CD4-positive, CD25-positive, alpha-beta regulatory T cell (primary cell): ENCODE data around the gene ITIH5. TPM values are rescaled to one million over a fixed set of nuclear protein-coding genes. Genes with fewer than 3 reads are reported as not detected.

Experiments used
- ATAC-seq, 2 donors: fragments of 150-1000 bp; cut with Tn5 transposase; one replicate each; pipeline ENCODE4 v1.10.0; 2021; ENCODE audit warnings: low read depth in 2 of 2, moderate number of reproducible peaks in 2 of 2, moderate library complexity in 1 of 2
- DNase-seq, 3 donors: peaks; one replicate each; pipeline versions ENCODE4 v3.0.0 to v3.0.0-alpha.2; 2012 to 2022; ENCODE audit warnings: mixed read lengths in 1 of 3
- H3K27ac ChIP-seq: one replicate; pipeline ENCODE4 v1.7.0; 2013; ENCODE audit warnings: mild to moderate bottlenecking, low read length; ENCODE audit not compliant: insufficient read depth, poor library complexity, severe bottlenecking
- H3K27me3 ChIP-seq: one replicate; pipeline ENCODE4 v1.7.0; 2013; ENCODE audit warnings: low read length; ENCODE audit not compliant: control insufficient read depth, insufficient read depth
- H3K36me3 ChIP-seq: one replicate; pipeline ENCODE4 v1.7.0; 2013; ENCODE audit warnings: mild to moderate bottlenecking, low read length, moderate library complexity; ENCODE audit not compliant: control insufficient read depth, insufficient read depth
- H3K4me1 ChIP-seq: 2 replicates; pipeline ENCODE4 v1.7.0; 2013; ENCODE audit warnings: mild to moderate bottlenecking, low read length; ENCODE audit not compliant: insufficient read depth, control insufficient read depth, poor library complexity, severe bottlenecking
- H3K4me3 ChIP-seq: one replicate; pipeline ENCODE4 v1.7.0; 2013; ENCODE audit warnings: low read depth, mild to moderate bottlenecking, low read length, moderate library complexity
- H3K9me3 ChIP-seq, 2 experiments: 1 replicate in 1 of 2; 2 replicates in 1 of 2; pipeline ENCODE4 v1.7.0; 2013; ENCODE audit warnings: low read length in 2 of 2, mild to moderate bottlenecking in 1 of 2, moderate library complexity in 1 of 2; ENCODE audit not compliant: control insufficient read depth in 2 of 2
- H3K27ac Mint-ChIP-seq, 3 donors: one replicate each; pipeline ENCODE4 v1.8.0; 2020 to 2022; ENCODE audit warnings: mild to moderate bottlenecking in 3 of 3, mixed read lengths in 3 of 3, moderate library complexity in 2 of 3
- H3K27me3 Mint-ChIP-seq: one replicate; pipeline ENCODE4 v1.8.0; 2022; ENCODE audit warnings: mild to moderate bottlenecking, mixed read lengths
- H3K36me3 Mint-ChIP-seq: one replicate; pipeline ENCODE4 v1.8.0; 2020; ENCODE audit warnings: mixed read lengths
- H3K4me1 Mint-ChIP-seq, 4 donors: one replicate each; pipeline ENCODE4 v1.8.0; 2020 to 2022; ENCODE audit warnings: mixed read lengths in 4 of 4, mild to moderate bottlenecking in 1 of 4
- H3K4me3 Mint-ChIP-seq, 4 donors: one replicate each; pipeline ENCODE4 v1.8.0; 2020 to 2022; ENCODE audit warnings: mild to moderate bottlenecking in 4 of 4, mixed read lengths in 4 of 4, moderate library complexity in 3 of 4
- H3K9me3 Mint-ChIP-seq, 7 donors: one replicate each; pipeline ENCODE4 v1.8.0; 2020 to 2022; ENCODE audit warnings: mixed read lengths in 7 of 7, mild to moderate bottlenecking in 3 of 7, moderate library complexity in 2 of 7
- polyA plus RNA-seq, 4 donors: library from polyadenylated mRNA; unstranded; fragments of 300-500 nt; fragmentation: Illumina TruSeq; gene quantifications; one replicate each; pipeline ENCODE4 v1.2.3, GENCODE V29; 2021
- total RNA-seq: library from RNA; stranded (reverse); gene quantifications from one replicate; pipeline ENCODE4 v1.2.3, GENCODE V29; 2022

ITIH5 gene
- total and polyA plus RNA-seq, 5 donors from 2014 or later = not detected

DNA sequence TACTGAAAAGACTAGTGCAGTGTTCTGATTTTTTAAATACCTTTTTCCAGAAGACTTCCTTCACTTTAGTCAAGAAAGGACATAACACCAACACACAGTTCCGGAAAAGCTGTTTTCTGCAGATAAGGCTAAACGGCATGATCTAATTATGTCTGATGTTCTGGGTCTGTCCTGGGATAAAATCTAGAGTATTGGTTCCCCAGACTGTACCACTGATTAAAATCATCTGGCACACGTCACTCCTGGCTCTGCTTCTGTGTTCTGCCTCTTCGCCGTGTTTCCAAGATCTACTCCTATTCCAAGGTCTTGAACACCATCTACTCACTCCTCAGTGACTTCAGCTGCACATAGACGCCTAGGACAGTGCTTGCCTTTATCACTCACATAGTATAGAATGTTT, 155.2 kb downstream of the ITIH5 start:
- no peak overlapping the region for H3K4me3 ChIP-seq
- Mint-ChIP-seq H3K36me3 (peaks cover 9% of the 10 kb centered on the region), H3K4me1 (peaks cover 0 to 74% (median 38%) of the 10 kb centered on the region in 4 donors), H3K9me3 (peaks cover 1 to 29% (median 7%) of the 10 kb centered on the region in 7 donors), H3K27ac (peak overlapping the region in 2 of 3 donors; percentile 12 to 76), H3K27me3 (no peaks in the 10 kb centered on the region), H3K4me3 (peak overlapping the region in 1 of 4 donors; percentile 84)
- peaks cover 4 to 6% of the 10 kb centered on the region in 2 experiments for H3K9me3 ChIP-seq
- no peak overlapping the region for H3K27ac ChIP-seq
- DNase-seq (no peak), ATAC-seq (no peak)
- H3K36me3 ChIP-seq = no peaks in the 10 kb centered on the region
- no peaks in the 10 kb centered on the region for H3K27me3 ChIP-seq
- H3K4me1 ChIP-seq = peaks cover 16% of the 10 kb centered on the region

Other genes with a start within 250 kb of the ITIH5 start
- not detected for gene ITIH2, start 36.4 kb upstream of the ITIH5 start, total RNA-seq
- gene ITIH2, start 36.4 kb upstream of the ITIH5 start, polyA plus RNA-seq = not detected
- gene KIN, start 121.0 kb upstream of the ITIH5 start, total RNA-seq = 9.1 TPM
- gene KIN, start 121.0 kb upstream of the ITIH5 start, polyA plus RNA-seq = 1 to 10 TPM; 2.5 to 6.8 (median 5.1) TPM
- gene ATP5F1C, start 121.2 kb upstream of the ITIH5 start, total RNA-seq = 167 TPM
- gene ATP5F1C, start 121.2 kb upstream of the ITIH5 start, polyA plus RNA-seq = 100 to 1,000 TPM; 365 to 562 (median 452) TPM
- gene TAF3, start 151.5 kb upstream of the ITIH5 start, total RNA-seq = 20.8 TPM
- 1 to 10 TPM; 6.8 to 9.6 (median 8.4) TPM for gene TAF3, start 151.5 kb upstream of the ITIH5 start, polyA plus RNA-seq